Left ventricle myocardium inferior (tissue), 1 donor: Measurements from ENCODE around the gene CREB5. TPM values are rescaled to one million over a fixed set of nuclear protein-coding genes. Genes with fewer than 3 reads are reported as not detected.

Experiments used
- DNase-seq: peaks from one replicate; pipeline ENCODE4 v3.0.0-alpha.2; 2020
- H3K27ac ChIP-seq: fragments of 200-600 bp; replicated peaks from 2 replicates; pipeline ENCODE4 v1.8.0; 2021
- H3K27me3 ChIP-seq: fragments of 200-600 bp; 2 replicates; pipeline ENCODE4 v1.8.0; 2021; ENCODE audit warnings: low read depth
- H3K36me3 ChIP-seq: fragments of 200-600 bp; 2 replicates; pipeline ENCODE4 v1.8.0; 2021
- H3K4me1 ChIP-seq: fragments of 200-600 bp; 2 replicates; pipeline ENCODE4 v1.8.0; 2021
- H3K4me3 ChIP-seq: fragments of 200-600 bp; 2 replicates; pipeline ENCODE4 v1.8.0; 2021; ENCODE audit warnings: mild to moderate bottlenecking, moderate library complexity
- H3K9me3 ChIP-seq: fragments of 200-600 bp; replicated peaks from 2 replicates; pipeline ENCODE4 v1.8.0; 2021
- CTCF ChIP-seq: fragments of 200-600 bp; IDR thresholded peaks from 2 replicates; pipeline ENCODE4 v1.8.0; 2021; ENCODE audit warnings: antibody characterized with exemption, mild to moderate bottlenecking, borderline replicate concordance
- intact Hi-C: fragments of 100-400 bp; cut with micrococcal nuclease; formaldehyde crosslinking; loops from one replicate; pipeline ENCODE4 v1.11.0; 2022
- total RNA-seq: library from RNA; stranded (reverse); fragmentation: NEBNext Ultra II Directional; extraction: Animal tissue kit (Norgen Biotek cat#: 25700); gene quantifications from one replicate; pipeline ENCODE4 v1.2.1, GENCODE V29; 2021
- donor health status: DM: no; HTN: yes; CAD: no; lungs with severe emphysema.

Gene CREB5
- total RNA-seq, 1 donor from 2014 or later: 9.8 TPM

DNA sequence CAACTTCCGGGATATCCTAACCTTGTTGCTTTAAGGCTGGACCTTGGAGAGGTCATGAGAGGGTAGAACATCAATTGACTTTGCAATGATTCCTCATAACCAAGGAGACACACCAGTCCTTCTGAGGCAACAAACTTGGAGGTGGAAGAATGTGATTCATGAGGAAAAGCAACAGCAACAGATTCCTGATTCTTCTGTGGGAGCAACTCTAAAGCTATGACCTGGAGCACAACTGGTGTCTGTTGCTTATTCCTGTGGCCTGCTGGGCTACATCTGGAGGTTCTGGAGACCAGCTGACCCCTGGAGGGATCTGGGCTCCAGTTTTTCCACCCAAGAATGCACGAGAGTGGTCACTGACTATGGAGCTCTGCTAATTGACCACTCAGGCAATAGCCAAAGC is 116.6 kb downstream of the CREB5 start:
- Histone ChIP-seq H3K4me1 (peaks cover 39% of the 10 kb centered on the region), H3K4me3 (no peak overlapping the region), H3K9me3 (peaks cover 7% of the 10 kb centered on the region), H3K27me3 (no peaks in the 10 kb centered on the region), H3K36me3 (no peaks in the 10 kb centered on the region), H3K27ac (peak overlapping the region; percentile 68)
- TF ChIP-seq CTCF: no peak
- intact Hi-C loops: no loop called here
- DNase-seq: no peak

DNA sequence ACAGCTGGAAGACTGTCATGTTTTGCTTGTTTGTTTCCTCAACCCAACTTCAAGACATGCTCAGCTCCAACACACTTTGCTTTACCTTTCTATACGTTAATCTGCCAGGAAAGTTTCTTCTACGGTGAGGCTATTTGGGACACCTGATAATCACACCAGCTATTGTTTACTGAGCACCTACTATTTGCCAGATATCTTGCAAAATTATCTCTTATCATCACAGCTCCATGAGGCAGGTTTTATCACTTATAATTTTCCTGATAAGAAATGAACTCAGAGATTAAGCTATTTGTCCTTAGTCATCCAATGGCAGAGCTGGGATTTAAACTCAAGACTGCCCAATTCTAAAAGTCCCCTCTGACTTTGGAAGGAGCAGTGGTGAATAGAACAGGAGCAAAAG is 117.4 kb downstream of the CREB5 start:
- H3K27me3 ChIP-seq: no peaks in the 10 kb centered on the region
- H3K9me3 ChIP-seq: peaks cover 7% of the 10 kb centered on the region
- H3K27ac ChIP-seq: peak overlapping the region; percentile 68
- TF ChIP-seq CTCF: no peak
- peaks cover 48% of the 10 kb centered on the region for H3K4me1 ChIP-seq
- H3K36me3 ChIP-seq: no peaks in the 10 kb centered on the region
- no peak overlapping the region for H3K4me3 ChIP-seq
- intact Hi-C loops: no loop called here
- no peak for DNase-seq

DNA sequence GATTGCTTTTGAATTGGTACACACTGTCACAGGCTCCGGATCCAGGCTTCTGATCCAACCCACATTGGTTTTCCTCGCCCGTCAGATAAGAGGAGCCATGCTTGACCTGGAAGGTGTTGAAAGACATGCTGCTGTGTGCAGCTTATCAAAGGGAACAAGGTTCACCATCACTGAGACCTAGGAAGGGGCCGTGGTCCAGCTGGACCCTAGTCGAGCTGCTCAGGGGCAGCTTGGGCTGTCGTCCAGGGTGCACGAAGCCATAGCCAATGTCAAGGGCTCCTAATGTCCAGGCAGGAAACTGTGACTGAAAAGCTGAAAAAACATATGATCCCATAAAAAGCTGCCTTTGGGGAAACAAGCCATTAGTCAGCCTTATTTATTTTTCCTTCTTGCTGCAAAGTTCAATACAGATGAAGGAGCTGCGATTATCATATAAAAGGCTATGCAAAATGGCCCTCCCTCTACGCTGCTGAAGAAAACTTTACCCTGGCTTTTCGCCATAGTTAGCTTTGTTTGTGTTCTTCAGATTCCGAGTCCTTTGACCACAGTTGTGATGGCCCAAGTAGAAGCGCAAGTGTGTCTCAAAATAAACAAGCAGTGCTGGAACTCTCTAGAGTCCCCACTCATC is 118.0 kb downstream of the CREB5 start:
- H3K9me3 ChIP-seq: peaks cover 7% of the 10 kb centered on the region

DNA sequence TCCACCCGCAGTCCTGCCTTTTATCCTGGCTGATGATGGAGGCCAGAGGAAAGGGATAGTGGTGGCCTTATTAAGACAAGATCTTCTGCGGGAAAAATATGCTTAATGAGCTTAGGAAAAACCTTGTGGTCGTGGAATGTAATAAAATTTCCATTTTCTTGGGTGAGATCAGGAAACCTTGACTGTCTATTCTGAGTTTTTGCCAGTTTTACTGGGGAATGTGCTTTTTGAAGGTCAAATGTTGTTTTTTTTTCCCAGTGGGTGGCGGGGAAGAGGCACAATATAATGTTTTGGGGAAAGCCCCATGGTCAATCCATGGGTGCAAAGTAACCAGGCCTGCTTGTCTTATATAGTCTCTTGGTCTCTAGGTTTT is 118.5 kb downstream of the CREB5 start:
- Histone ChIP-seq H3K27ac (peak overlapping the region; percentile 68), H3K36me3 (no peaks in the 10 kb centered on the region), H3K4me3 (peak overlapping the region; percentile 18), H3K4me1 (peaks cover 50% of the 10 kb centered on the region), H3K9me3 (peaks cover 7% of the 10 kb centered on the region), H3K27me3 (no peaks in the 10 kb centered on the region)
- intact Hi-C loops: no loop called here
- no peak for DNase-seq
- TF ChIP-seq CTCF: no peak

More for the DNA sequence above, 118.0 kb downstream of the CREB5 start:
- peak; percentile 53 for DNase-seq
- no peaks in the 10 kb centered on the region for H3K36me3 ChIP-seq
- H3K4me1 ChIP-seq: peaks cover 48% of the 10 kb centered on the region
- H3K27me3 ChIP-seq: no peaks in the 10 kb centered on the region
- peak overlapping the region; percentile 18 for H3K4me3 ChIP-seq
- peak overlapping the region; percentile 68 for H3K27ac ChIP-seq
- intact Hi-C loops: no loop called here
- no peak for TF ChIP-seq CTCF

GRCh38 chr7:28531291-28531690 is 119.0 kb downstream of the CREB5 start:
- Histone ChIP-seq H3K4me3 (no peak overlapping the region), H3K27me3 (no peaks in the 10 kb centered on the region), H3K36me3 (no peaks in the 10 kb centered on the region), H3K4me1 (peaks cover 46% of the 10 kb centered on the region), H3K27ac (peak overlapping the region; percentile 68), H3K9me3 (peaks cover 7% of the 10 kb centered on the region)
- intact Hi-C loops: no loop called here
- no peak for TF ChIP-seq CTCF
- DNase-seq: no peak
